Right kidney (tissue), 1 donor: ENCODE results near the gene NUDT16L1.

Source experiments
- DNase-seq: peaks from one replicate; pipeline ENCODE4 v3.0.0-alpha.2; 2016

NUDT16L1 gene

DNA sequence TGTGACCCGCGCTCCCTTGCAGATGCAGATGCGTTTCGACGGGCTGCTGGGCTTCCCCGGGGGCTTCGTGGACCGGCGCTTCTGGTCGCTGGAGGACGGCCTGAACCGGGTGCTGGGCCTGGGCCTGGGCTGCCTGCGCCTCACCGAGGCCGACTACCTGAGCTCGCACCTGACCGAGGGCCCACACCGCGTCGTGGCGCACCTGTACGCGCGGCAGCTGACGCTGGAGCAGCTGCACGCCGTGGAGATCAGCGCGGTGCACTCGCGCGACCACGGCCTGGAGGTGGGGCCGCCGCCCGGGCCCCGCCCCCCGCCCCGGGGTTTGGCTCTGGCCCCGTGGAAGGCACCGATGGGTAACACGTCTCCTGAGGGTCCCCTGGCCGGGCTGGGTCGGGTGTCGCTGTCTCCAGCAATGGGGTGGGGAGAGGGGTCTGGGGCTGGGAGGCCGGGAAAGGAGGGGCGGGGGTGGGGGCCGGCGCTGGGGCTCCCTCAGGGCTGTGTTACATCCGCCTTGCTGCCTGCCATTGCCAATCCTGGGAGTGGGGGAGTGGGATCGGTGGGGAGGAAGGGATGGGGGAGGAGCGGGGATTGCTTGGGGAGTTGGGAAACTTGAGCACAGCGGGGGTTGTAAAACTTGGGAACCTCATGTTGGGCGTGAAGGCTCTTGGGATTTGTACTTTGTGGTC, 737 bp downstream of the NUDT16L1 start:
- DNase-seq: no peak

DNA sequence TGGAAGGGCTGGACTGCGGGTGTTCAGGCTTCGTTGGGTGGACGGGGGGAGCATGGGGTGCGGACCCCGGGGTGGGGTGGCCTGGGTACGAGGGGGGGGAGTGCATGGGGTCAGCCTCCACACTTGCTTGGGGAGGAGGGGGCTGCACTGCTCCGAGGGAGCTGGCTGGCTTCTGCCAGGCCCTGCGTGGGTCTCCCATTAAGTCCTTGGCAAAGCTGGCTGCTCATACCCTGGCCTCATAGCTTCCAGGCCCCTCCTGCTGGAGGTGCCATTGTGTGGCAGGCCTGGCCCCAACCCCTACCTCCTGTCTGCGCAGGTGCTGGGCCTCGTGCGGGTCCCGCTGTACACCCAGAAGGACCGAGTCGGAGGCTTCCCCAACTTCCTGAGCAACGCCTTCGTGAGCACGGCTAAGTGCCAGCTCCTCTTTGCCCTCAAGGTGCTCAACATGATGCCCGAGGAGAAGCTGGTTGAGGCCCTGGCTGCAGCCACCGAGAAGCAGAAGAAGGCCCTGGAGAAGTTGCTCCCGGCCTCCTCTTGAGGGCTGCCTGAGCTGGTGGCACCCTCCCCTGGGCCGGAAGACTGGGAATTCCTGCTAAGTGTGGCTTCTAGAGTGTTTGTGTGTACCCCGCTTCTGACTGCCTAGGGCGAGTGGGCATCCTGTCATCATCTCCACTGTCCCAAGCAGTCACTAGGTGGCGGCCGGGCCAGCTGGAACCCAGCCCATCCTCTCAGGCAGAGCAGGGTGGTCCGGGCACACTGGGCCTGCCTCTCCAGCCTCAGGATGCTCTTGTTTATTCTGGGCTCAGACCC, 1.5 kb downstream of the NUDT16L1 start:
- DNase-seq: no peak

DNA sequence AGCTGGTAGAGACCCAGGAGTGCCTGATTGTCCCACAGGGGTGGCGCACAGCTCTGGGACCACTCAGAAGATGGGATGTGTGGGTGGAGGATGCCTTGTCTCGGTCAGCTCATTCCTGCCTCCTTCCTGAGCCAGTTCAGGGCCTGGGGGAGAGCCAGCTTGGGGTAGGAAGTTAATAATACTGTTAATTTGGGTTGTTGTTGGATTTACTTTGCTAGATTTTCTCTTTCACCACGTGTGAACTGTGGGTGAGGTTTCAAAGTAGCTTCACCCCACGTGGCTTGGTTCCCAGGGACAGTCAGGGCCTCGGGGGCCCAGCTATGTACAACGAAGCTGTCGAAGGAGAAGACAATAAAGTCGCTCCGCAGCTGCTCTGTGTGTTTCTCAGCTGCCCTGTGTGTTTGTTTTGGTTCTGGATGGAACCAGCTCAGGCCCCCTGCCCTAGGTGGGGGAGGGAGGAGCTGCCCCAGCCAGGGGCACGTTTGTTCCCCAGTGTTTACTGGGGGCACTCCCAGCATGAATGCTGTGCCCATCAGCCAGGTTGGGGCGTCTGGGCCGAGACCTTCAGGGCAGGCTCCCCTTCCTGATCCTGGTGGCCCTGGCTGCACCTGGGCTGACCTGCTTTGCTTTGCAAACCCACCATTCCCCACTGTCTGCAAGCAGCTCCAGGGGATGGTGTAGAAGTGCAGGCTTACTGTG, 2.3 kb downstream of the NUDT16L1 start:
- DNase-seq: no peak

DNA sequence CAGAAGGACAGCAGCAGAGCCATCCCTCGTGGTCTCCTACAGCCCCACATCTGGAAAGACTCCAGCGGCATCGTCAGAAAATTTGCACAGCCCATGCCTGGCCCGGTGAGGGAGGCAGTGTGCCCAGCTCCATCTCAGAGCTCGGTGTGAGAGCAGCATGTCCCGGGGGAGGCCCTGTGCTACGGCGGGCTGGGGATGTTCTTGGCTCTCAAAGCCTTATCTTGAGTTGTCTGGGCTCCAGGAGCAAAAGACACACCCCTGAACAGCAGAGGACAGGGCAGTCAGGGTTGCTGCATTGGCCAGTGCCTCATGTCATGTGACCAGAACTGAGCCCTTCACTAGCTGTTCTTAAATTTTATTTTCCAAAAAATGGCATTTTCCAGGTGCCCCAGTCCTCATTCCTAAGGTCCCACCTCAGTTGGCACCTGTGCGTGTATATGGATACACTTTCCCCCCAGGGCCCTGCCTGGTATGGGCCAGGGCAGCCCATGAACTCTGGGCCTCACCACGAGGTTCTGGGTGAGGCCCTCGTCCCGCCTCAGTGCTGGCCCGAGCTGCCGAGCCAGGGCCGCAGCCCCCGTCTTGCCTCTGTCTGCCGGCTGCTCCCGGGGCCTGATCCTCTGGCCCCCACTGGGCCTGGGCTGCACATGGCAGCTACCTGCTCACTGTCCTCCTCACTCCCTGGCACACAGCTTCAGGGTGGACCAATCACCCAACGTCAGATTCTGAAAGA, 3.0 kb downstream of the NUDT16L1 start:
- no peak for DNase-seq

DNA sequence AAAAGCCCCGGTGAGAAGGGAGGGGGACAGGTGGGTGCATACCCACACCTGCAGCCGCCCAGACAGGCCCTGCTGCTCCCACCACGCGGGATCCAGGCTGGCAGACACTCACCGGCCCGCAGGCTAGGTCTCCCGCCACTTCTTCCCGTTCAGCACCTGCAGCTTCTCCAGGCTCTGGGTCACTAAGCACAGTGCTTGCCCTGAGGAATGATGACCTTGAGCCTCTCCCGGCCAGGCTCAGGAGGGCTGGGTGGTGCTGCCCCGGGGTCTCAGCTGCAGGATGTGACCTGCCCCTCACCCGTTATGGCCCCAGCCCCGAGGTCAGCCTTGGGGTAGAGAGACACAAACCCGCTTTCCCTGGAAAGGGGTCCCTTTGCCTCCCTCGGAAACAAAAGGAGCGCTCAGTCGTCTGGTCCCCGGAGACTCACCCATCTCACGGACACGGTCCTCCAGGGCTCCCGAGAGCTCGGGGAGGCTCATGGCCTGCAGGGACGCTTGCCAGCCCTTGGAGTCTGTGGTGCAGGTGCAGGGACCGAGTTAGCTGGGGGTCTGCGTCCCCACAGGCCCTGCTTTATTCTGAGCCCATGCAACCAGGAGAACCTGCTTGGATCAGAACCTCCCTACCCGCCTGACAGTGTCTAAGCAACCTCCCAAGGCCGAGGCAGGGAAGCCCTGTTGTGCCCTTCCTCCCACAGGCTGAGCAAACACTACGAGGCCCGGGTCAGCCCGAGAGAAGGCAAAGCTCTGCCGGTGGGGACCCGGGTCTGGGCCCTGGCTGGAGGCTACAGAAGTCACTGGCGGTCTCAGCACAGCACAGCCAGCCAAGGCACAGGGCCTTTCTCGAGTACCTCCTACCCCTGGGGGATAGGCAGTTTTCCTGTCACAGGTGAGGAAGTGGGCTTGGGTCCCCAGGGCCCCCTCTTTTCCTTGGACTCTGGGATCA, 3.8 kb downstream of the NUDT16L1 start:
- no peak for DNase-seq

DNA sequence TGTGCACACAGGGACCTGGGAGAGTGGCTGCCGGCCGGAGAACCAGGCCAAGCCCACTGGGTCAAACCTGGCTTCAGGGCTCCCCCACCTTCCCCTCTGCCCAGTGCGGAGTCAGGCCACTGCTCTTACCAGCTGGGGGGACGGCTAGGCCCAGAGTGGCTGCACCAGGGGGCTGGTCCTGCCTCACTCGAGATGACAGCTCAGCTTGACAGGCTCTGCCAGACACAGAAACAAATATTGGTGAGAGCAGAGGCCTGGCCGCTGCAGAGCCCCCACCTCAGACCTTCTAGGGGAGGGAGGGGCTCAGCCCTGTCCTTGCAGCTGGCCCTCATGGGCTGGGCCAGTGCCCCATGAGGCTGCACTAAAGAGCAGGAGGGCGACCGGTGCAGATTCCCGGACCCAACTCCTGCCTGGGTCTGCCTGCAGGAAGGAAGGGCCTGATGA, 4.5 kb downstream of the NUDT16L1 start:
- no peak for DNase-seq

DNA sequence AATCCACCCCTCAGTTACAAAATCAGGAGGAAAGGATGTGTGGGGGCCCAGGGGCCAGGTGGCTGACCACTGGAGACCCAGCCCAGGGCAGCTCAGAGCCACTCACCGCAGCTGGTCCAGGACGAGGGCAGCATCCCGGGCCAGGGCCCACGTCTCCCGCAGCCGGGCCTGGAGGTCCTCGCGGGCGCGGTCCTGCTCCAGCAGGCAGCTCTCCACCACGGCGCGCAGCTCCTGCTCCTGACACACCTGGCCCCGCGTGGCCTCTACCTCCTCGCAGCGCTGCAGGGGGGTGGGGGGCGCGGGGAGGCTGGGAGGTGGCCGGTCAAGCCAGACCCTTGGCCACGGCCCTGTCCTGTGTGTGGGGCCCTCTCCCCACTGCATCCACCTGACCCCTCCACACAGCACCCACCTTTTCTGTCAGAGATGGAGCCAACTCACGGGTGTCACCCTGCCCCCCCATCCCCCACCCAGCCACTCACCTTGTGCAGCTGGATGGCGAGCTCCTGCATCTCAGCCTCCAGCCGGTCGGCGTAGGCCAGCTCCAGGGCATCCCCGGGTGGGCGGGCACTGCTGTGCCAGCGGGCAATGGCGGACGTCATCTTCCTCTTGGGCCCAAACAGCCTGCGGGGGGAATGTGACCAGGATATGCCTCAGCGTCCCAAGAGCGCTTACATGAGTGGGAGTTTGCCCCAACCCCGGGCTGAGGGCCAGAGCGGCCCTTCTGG, 5.1 kb downstream of the NUDT16L1 start:
- no peak for DNase-seq

DNA sequence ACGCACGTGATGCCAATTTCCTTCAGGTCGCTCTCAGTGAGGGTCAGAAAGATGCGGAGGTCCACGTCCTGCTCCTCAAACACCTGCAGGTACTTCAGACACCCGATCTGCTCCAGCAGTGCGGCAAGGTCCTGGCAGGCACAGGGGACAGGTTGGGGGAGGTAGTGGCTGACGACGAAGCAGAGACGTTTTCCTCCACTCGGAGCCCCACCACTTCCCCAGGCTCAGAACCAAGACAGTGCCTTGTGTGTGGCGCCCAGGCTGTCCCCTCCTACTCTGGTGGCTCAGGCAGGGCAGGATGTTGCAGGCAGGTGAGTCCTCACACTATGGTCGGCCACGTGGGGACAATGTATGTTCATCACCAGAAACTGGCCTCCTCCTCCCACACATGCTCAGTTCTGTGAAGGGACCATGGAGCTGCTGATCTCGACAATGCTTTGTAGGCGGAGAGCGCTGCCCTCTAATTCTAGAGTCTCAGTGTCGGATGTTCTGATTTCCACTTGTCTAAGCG, 5.7 kb downstream of the NUDT16L1 start:
- DNase-seq: no peak

DNA sequence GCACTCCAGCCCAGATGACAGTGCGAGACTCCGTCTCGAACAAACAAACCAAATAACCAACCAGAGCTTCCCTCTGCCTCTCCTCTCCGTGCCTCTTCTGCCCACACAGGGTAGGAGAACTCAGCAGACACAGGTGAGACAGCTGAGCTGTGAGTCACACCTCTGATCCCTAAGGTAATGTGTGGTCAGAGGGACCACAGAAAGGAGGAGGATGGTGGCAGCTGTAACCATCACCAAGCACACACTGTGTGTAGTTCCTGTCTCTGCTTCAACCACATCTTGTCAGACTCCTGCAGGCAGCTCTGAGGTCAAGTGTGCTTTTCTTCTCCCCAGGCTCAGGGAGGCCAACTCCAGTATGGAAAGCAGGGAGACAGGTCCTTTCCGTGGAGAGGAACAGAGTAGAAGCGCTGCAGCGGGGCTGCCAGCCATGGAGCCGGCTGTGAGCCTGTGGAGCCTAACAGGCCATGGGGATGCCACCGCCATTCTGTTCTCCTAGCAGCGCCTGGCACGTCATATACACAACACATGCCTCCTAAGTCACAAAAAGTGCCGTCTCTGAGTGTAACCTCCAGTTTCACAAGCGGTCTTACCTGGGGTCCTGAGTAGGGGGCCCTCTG, 7.1 kb downstream of the NUDT16L1 start:
- no peak for DNase-seq

DNA sequence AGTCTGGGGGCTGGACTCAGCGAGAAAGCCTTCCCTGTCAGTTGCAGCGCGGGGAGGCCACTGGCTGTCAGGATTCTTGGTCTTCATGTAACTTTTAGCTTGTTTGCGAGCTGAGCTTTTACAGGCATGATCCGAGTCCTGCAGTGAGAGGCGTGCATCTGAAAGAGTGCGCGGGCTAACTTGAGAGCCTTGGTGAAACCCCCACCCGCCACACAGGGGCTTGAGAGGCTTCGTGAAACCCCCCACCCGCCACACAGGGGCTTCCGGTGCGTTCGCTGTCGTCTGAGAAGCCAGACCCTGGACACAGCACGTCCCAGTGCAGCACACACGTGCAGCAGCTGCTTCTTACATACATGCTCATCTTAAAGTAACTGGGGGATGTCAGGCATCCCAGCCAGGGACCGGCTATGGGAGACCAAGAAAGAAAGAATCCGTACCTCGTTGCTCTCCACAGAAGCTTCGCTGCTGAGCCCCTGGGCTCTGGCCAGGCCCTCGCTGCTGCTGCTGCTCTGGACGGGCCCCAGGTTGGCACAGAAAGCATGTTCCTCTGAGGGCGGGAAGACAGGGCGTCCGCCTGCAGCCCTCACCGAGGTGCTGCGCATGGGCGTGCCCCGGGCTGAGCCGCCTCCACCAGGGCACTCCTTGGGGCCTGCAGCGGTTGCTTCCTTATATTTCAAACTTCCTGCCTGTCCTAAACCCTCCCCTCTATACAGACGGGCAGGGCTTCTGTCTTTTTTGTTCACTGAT, 7.8 kb downstream of the NUDT16L1 start:
- DNase-seq: no peak

DNA sequence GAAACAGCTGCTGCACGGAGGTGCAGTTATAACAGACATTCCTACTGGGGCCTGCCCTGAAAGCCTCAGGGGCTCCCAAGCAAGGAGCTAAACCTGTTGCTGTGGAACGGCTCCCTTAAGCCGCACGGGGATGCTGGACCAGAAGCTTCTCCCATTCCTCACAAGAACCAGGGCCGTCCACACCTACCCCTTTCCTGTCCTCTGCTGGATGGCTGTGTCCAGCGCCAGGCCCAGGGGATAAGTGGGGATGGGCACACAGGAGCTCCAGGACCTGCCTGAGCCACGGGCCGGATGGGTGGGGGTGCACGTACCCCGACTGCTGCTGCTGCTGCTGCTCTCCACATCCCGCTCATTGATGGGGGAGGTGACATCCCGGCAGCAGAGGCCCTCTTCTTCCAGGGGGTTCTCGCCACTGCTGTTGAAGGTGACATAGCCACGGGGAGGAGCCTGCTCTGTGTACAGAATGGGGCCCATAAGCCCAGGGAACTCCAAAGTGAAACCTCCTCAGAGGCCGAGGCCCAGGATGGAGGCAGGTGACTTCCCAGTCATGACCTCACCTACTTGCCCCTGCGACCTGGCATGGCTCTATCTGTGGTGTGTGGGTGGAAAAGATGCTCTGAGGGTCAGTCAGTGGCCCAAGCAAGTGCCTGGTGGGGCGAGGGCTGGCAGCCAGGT, 8.6 kb downstream of the NUDT16L1 start:
- no peak for DNase-seq

DNA sequence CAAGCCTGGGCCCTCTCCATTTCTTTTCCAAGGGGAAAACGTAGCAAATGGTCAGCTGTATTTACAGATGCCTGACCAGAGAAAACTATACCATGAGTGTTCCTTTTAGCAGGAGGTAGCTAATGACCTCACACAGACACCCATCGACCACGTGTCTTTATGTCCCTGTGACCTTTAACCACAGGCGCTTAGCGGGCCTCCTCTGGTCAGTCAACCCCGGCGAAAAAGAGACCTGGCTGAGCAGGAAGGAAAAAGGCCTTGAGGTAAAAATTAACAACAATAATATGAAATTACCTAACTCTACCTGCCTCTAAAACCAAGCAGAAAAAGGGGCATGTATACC, 9.1 kb downstream of the NUDT16L1 start:
- no peak for DNase-seq

DNA sequence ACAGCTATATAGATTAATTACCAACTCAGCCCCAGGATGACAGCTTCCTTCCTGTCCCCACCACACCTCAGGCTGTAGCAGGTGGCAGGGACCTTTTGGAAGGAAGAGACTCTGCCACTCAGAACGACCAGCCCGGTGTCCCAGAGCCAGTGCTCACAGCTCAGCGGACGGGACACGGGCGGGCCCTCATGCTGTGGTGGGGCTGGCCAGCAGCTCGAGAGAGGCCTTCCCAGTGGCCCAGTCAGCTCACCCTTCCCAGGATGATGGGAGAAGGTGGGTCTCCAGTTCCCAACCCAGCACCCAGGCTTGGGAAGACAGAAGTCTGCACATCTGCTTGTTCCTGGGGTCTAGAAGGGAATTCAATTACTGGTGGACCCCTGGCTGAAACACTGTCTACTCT, 10.5 kb downstream of the NUDT16L1 start:
- no peak for DNase-seq

DNA sequence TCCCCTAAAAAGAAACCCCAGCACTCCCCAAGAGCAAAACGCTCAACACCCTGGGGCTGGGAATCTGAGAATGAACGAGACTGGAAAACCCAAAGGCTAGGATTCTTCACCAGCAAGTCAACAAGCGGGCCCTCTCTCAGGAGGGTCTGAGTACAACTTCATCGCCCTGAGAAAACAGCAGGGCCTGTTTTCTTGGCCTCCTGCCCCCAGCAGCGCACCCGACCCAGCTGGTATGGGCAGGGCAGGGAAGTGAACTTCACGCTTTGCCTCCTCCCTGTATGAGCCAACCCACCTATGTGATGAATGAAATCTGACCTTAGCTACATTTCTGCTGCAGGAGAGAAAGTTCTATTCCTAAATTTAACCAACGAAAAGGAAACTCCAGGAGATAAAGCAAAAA, 11.1 kb downstream of the NUDT16L1 start:
- DNase-seq: no peak

DNA sequence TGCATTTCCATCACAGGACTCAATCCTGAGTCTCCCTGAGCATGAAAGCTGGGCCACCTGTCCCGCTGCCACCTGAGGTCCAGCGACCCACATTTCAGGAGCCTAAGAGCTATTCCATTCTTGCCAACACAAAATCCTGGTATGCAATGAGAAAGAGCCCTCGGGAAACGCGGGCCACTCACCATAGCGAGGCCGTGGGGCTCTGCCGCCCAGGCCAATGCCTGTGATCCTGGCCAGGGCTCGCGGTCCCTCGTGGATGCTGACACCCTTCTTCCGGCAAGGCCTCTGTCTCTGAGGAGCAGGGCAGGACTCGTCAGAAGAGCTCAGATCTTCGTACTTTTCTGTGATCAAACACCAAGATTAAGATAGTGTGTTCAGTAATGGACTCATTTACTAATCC, 11.6 kb downstream of the NUDT16L1 start:
- DNase-seq: no peak

DNA sequence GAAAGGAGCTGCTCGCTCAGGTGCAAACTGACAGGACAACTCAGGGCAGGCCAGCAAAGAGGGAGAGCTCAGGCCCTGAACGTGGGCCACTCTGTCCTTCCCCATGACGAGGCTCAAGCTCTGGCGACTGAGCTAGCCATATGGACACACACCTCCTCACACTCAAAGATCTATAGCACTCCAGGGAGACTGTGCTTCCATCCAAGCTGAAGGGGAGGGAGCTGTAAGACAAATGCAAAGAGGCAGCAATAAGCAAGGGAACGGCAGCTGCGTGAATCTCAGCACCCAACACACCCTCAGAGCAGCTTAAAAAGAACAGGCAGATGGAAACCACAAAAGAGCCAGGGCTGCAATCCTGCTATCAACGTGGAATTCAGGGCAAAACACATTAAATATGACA, 13.5 kb downstream of the NUDT16L1 start:
- DNase-seq: no peak

DNA sequence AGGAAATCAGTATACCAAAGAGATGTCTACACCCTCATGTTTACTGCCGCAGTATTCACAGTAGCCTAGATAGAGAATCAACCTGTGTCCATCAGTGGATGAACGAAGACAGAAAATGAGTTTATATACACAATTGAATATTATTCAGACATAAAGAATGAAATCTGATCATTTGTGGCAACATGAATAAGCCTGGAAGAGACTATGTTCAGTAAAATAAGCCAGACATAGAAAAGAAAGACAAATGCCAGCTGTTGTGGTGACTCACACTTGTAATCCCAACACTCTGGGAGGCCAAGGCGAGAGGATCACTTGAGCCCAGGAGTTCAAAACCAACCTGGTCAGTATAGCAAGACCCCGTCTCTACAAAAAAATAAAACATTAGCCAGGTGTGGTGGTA, 16.1 kb downstream of the NUDT16L1 start:
- DNase-seq: no peak

DNA sequence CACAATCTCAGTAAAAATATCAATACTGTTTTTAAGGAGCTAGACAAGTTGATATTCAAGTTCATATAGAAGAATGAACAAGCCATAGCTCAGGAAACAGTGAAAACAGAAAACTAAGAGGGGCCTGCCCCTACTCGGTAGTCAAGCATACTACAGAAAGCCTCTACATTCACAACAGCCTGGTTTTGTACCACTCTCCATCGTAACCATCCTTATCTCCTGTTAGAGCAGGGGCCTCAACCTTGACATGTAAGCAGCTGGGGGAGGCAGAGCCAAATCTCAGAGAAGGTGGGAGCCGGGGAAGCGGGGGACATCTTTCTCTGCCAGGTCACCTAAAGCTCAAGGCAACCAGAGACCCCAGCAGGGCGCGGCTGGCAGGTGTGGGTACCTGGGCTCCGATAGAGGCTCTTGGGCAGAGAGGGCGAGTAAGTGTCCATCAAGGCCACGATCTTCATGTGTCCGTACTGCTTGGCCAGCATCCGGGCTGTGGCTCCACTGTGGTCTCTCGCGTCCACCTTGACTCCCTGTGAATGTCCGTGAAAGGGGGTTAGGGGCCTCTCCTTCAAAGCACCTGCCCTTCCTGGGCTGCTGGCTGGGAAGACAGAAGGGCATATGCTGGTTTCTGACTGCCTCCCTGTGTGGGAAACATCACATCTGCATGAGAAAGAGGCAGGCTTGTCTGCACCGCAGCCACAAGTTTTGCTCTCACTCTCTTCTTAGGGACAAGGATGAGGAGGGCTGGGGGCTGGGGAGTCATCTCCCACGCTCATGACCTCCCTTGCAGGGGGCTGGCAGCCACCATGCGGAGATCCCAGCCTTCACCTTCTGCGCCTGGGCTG, 20.5 kb downstream of the NUDT16L1 start:
- no peak for DNase-seq
